WTC11 (cell line): Measurements from ENCODE around the gene CFAP57. TPM values are rescaled to one million over a fixed set of nuclear protein-coding genes. Genes with fewer than 3 reads are reported as not detected.
A peak's percentile ranks its signal among the peaks of the same experiment; 100 is the strongest.

ENCODE experiments used
- ATF1 ChIP-seq: sonication (generic); formaldehyde crosslinking; IDR thresholded peaks from 2 replicates; pipeline ENCODE4 v1.8.1; 2023; ENCODE audit warnings: mild to moderate bottlenecking, moderate library complexity, missing genetic modification reagents
- CREM ChIP-seq: sonication (generic); formaldehyde crosslinking; IDR thresholded peaks from 2 replicates; pipeline ENCODE4 v1.8.1; 2022; ENCODE audit warnings: mild to moderate bottlenecking, missing genetic modification reagents, moderate library complexity
- FOXP1 ChIP-seq: sonication (generic); formaldehyde crosslinking; IDR thresholded peaks from 2 replicates; pipeline ENCODE4 v1.8.0; 2022; ENCODE audit warnings: missing genetic modification reagents, mild to moderate bottlenecking, moderate library complexity, borderline replicate concordance
- GTF2I ChIP-seq: fragments of 250-450 bp; sonication (Bioruptor Pico); conservative IDR thresholded peaks from 2 replicates; pipeline ENCODE4 v1.4.0; 2021; ENCODE audit warnings: mild to moderate bottlenecking
- HMGA2 ChIP-seq: fragments of 250-450 bp; sonication (Bioruptor Pico); IDR thresholded peaks from 2 replicates; pipeline ENCODE4 v1.4.0; 2021; ENCODE audit warnings: mild to moderate bottlenecking, moderate library complexity
- NR2C2 ChIP-seq: sonication (generic); formaldehyde crosslinking; IDR thresholded peaks from 2 replicates; pipeline ENCODE4 v1.8.0; 2022; ENCODE audit warnings: mild to moderate bottlenecking, missing genetic modification reagents
- RELA ChIP-seq: sonication (generic); formaldehyde crosslinking; IDR thresholded peaks from 2 replicates; pipeline ENCODE4 v1.8.1; 2022; ENCODE audit warnings: missing genetic modification reagents, mild to moderate bottlenecking, borderline replicate concordance
- ZNF138 ChIP-seq: sonication (generic); formaldehyde crosslinking; conservative IDR thresholded peaks from 2 replicates; pipeline ENCODE4 v1.8.1; 2022; ENCODE audit warnings: mild to moderate bottlenecking, moderate library complexity, missing genetic modification reagents
- ZNF219 ChIP-seq: sonication (generic); formaldehyde crosslinking; IDR thresholded peaks from 2 replicates; pipeline ENCODE4 v1.8.0; 2023; ENCODE audit warnings: missing genetic modification reagents, mild to moderate bottlenecking, borderline replicate concordance
- ZNF232 ChIP-seq: sonication (generic); formaldehyde crosslinking; IDR thresholded peaks from 2 replicates; pipeline ENCODE4 v1.8.0; 2022; ENCODE audit warnings: mild to moderate bottlenecking, missing genetic modification reagents
- total RNA-seq: library from RNA; stranded (reverse); gene quantifications from 3 replicates; pipeline ENCODE4 v1.2.3, GENCODE V29; 2021
- TF ChIP-seq, protein P1 (sequence below): sonication (generic); formaldehyde crosslinking; IDR thresholded peaks from 2 replicates; pipeline ENCODE4 v1.8.1; 2022; ENCODE audit warnings: mild to moderate bottlenecking, moderate library complexity, missing genetic modification reagents
- TF ChIP-seq, protein P2 (sequence below): sonication (generic); formaldehyde crosslinking; IDR thresholded peaks from 2 replicates; pipeline ENCODE4 v1.8.0; 2022; ENCODE audit warnings: mild to moderate bottlenecking, missing genetic modification reagents
- TF ChIP-seq, protein P3 (sequence below): fragments of 250-450 bp; sonication (Bioruptor Pico); IDR thresholded peaks from 2 replicates; pipeline ENCODE4 v1.9.0; 2021; ENCODE audit warnings: mild to moderate bottlenecking
- TF ChIP-seq, protein P4 (sequence below): fragments of 250-450 bp; sonication (Bioruptor Pico); IDR thresholded peaks from 2 replicates; pipeline ENCODE4 v1.9.0; 2021; ENCODE audit warnings: moderate library complexity, mild to moderate bottlenecking, inconsistent platforms, borderline replicate concordance
- TF ChIP-seq, protein P5 (sequence below): sonication (generic); formaldehyde crosslinking; IDR thresholded peaks from 2 replicates; pipeline ENCODE4 v1.8.1; 2023; ENCODE audit warnings: mild to moderate bottlenecking, missing genetic modification reagents
- TF ChIP-seq, protein P6 (sequence below): fragments of 200-600 bp; IDR thresholded peaks from 2 replicates; pipeline ENCODE4 v1.8.0; 2022; ENCODE audit warnings: antibody characterized with exemption
- TF ChIP-seq, protein P7 (sequence below): sonication (generic); formaldehyde crosslinking; IDR thresholded peaks from 2 replicates; pipeline ENCODE4 v1.8.0; 2022; ENCODE audit warnings: mild to moderate bottlenecking, missing genetic modification reagents
- TF ChIP-seq, protein P8 (sequence below): sonication (generic); formaldehyde crosslinking; IDR thresholded peaks from 2 replicates; pipeline ENCODE4 v1.8.0; 2023; ENCODE audit warnings: mild to moderate bottlenecking, missing genetic modification reagents
- TF ChIP-seq, protein P9 (sequence below): sonication (generic); formaldehyde crosslinking; conservative IDR thresholded peaks from 2 replicates; pipeline ENCODE4 v1.8.1; 2023; ENCODE audit warnings: mild to moderate bottlenecking, low read depth, missing genetic modification reagents, moderate library complexity
- TF ChIP-seq, protein P10 (sequence below): sonication (generic); formaldehyde crosslinking; IDR thresholded peaks from 2 replicates; pipeline ENCODE4 v1.8.1; 2023; ENCODE audit warnings: mild to moderate bottlenecking, moderate library complexity, missing genetic modification reagents

Gene CFAP57
- total RNA-seq, 1 experiment from 2014 or later: 0.42 TPM

DNA sequence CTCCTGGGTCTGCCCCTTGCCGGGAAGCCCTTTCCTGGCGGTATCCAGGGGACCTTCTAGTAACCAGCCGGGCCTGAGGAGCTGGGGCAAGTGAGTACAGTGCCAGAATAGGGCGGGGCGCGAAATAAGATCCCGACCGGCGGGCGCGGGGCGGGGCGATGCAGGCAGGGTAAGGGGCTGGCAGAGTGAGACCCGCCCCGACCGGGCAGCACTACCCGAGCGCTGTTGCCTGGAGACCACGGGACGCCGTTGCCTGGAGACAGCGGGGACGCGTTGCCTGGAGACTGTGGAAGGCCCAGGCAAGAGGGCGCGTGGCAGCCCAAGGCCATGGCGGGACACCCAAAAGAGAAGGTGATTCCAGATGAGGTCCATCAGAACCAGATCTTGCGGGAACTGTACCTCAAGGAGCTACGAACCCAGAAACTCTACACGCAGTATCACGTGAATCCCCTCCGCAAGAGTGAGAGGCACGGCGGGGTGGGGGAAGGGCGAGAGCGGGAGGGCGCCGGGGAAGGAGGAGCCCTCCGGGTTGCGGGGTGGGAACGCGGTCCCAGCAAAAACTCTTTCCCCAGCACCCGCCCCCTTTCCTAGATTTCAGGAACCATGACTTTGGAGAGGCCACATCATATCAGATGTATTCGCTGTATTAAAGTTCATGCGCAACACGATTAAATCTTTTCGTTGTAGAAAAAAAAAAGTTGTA is 24.4 kb upstream of the CFAP57 start (continued):
- TF ChIP-seq, protein P1, sequence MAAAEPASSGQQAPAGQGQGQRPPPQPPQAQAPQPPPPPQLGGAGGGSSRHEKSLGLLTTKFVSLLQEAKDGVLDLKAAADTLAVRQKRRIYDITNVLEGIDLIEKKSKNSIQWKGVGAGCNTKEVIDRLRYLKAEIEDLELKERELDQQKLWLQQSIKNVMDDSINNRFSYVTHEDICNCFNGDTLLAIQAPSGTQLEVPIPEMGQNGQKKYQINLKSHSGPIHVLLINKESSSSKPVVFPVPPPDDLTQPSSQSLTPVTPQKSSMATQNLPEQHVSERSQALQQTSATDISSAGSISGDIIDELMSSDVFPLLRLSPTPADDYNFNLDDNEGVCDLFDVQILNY (CRISPR knock-in tag): 0 out of 2 replicates have a peak, but pooled peaks have one; percentile 51
- TF ChIP-seq, protein P2, sequence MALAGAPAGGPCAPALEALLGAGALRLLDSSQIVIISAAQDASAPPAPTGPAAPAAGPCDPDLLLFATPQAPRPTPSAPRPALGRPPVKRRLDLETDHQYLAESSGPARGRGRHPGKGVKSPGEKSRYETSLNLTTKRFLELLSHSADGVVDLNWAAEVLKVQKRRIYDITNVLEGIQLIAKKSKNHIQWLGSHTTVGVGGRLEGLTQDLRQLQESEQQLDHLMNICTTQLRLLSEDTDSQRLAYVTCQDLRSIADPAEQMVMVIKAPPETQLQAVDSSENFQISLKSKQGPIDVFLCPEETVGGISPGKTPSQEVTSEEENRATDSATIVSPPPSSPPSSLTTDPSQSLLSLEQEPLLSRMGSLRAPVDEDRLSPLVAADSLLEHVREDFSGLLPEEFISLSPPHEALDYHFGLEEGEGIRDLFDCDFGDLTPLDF (CRISPR knock-in tag): no peak
- TF ChIP-seq, protein P3, sequence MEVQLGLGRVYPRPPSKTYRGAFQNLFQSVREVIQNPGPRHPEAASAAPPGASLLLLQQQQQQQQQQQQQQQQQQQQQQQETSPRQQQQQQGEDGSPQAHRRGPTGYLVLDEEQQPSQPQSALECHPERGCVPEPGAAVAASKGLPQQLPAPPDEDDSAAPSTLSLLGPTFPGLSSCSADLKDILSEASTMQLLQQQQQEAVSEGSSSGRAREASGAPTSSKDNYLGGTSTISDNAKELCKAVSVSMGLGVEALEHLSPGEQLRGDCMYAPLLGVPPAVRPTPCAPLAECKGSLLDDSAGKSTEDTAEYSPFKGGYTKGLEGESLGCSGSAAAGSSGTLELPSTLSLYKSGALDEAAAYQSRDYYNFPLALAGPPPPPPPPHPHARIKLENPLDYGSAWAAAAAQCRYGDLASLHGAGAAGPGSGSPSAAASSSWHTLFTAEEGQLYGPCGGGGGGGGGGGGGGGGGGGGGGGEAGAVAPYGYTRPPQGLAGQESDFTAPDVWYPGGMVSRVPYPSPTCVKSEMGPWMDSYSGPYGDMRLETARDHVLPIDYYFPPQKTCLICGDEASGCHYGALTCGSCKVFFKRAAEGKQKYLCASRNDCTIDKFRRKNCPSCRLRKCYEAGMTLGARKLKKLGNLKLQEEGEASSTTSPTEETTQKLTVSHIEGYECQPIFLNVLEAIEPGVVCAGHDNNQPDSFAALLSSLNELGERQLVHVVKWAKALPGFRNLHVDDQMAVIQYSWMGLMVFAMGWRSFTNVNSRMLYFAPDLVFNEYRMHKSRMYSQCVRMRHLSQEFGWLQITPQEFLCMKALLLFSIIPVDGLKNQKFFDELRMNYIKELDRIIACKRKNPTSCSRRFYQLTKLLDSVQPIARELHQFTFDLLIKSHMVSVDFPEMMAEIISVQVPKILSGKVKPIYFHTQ (CRISPR knock-in tag): no peak
- TF ChIP-seq GTF2I (CRISPR knock-in tag) (no peak), ZNF138 (CRISPR knock-in tag) (peak; percentile 67; the same call in 1 of the 2 replicates), ZNF232 (CRISPR knock-in tag) (0 out of 2 replicates have a peak, but pooled peaks have one; percentile 9), NR2C2 (CRISPR knock-in tag) (no peak), ATF1 (CRISPR knock-in tag) (no peak), ZNF219 (CRISPR knock-in tag) (no peak), FOXP1 (peak; percentile 49; the same call in 1 of the 2 replicates), CREM (CRISPR knock-in tag) (no peak), HMGA2 (no peak), RELA (no peak)
- TF ChIP-seq, protein P4, sequence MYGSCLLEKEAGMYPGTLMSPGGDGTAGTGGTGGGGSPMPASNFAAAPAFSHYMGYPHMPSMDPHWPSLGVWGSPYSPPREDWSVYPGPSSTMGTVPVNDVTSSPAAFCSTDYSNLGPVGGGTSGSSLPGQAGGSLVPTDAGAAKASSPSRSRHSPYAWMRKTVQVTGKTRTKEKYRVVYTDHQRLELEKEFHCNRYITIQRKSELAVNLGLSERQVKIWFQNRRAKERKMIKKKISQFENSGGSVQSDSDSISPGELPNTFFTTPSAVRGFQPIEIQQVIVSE (CRISPR knock-in tag): no peak
- TF ChIP-seq, protein P5, sequence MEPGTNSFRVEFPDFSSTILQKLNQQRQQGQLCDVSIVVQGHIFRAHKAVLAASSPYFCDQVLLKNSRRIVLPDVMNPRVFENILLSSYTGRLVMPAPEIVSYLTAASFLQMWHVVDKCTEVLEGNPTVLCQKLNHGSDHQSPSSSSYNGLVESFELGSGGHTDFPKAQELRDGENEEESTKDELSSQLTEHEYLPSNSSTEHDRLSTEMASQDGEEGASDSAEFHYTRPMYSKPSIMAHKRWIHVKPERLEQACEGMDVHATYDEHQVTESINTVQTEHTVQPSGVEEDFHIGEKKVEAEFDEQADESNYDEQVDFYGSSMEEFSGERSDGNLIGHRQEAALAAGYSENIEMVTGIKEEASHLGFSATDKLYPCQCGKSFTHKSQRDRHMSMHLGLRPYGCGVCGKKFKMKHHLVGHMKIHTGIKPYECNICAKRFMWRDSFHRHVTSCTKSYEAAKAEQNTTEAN (CRISPR knock-in tag): no peak
- TF ChIP-seq, protein P6, sequence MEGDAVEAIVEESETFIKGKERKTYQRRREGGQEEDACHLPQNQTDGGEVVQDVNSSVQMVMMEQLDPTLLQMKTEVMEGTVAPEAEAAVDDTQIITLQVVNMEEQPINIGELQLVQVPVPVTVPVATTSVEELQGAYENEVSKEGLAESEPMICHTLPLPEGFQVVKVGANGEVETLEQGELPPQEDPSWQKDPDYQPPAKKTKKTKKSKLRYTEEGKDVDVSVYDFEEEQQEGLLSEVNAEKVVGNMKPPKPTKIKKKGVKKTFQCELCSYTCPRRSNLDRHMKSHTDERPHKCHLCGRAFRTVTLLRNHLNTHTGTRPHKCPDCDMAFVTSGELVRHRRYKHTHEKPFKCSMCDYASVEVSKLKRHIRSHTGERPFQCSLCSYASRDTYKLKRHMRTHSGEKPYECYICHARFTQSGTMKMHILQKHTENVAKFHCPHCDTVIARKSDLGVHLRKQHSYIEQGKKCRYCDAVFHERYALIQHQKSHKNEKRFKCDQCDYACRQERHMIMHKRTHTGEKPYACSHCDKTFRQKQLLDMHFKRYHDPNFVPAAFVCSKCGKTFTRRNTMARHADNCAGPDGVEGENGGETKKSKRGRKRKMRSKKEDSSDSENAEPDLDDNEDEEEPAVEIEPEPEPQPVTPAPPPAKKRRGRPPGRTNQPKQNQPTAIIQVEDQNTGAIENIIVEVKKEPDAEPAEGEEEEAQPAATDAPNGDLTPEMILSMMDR: no peak
- TF ChIP-seq, protein P7, sequence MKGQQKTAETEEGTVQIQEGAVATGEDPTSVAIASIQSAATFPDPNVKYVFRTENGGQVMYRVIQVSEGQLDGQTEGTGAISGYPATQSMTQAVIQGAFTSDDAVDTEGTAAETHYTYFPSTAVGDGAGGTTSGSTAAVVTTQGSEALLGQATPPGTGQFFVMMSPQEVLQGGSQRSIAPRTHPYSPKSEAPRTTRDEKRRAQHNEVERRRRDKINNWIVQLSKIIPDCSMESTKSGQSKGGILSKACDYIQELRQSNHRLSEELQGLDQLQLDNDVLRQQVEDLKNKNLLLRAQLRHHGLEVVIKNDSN (CRISPR knock-in tag): no peak
- TF ChIP-seq, protein P8, sequence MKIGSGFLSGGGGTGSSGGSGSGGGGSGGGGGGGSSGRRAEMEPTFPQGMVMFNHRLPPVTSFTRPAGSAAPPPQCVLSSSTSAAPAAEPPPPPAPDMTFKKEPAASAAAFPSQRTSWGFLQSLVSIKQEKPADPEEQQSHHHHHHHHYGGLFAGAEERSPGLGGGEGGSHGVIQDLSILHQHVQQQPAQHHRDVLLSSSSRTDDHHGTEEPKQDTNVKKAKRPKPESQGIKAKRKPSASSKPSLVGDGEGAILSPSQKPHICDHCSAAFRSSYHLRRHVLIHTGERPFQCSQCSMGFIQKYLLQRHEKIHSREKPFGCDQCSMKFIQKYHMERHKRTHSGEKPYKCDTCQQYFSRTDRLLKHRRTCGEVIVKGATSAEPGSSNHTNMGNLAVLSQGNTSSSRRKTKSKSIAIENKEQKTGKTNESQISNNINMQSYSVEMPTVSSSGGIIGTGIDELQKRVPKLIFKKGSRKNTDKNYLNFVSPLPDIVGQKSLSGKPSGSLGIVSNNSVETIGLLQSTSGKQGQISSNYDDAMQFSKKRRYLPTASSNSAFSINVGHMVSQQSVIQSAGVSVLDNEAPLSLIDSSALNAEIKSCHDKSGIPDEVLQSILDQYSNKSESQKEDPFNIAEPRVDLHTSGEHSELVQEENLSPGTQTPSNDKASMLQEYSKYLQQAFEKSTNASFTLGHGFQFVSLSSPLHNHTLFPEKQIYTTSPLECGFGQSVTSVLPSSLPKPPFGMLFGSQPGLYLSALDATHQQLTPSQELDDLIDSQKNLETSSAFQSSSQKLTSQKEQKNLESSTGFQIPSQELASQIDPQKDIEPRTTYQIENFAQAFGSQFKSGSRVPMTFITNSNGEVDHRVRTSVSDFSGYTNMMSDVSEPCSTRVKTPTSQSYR (CRISPR knock-in tag): peak; percentile 52
- TF ChIP-seq, protein P9, sequence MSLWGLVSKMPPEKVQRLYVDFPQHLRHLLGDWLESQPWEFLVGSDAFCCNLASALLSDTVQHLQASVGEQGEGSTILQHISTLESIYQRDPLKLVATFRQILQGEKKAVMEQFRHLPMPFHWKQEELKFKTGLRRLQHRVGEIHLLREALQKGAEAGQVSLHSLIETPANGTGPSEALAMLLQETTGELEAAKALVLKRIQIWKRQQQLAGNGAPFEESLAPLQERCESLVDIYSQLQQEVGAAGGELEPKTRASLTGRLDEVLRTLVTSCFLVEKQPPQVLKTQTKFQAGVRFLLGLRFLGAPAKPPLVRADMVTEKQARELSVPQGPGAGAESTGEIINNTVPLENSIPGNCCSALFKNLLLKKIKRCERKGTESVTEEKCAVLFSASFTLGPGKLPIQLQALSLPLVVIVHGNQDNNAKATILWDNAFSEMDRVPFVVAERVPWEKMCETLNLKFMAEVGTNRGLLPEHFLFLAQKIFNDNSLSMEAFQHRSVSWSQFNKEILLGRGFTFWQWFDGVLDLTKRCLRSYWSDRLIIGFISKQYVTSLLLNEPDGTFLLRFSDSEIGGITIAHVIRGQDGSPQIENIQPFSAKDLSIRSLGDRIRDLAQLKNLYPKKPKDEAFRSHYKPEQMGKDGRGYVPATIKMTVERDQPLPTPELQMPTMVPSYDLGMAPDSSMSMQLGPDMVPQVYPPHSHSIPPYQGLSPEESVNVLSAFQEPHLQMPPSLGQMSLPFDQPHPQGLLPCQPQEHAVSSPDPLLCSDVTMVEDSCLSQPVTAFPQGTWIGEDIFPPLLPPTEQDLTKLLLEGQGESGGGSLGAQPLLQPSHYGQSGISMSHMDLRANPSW (CRISPR knock-in tag): no peak
- TF ChIP-seq, protein P10, sequence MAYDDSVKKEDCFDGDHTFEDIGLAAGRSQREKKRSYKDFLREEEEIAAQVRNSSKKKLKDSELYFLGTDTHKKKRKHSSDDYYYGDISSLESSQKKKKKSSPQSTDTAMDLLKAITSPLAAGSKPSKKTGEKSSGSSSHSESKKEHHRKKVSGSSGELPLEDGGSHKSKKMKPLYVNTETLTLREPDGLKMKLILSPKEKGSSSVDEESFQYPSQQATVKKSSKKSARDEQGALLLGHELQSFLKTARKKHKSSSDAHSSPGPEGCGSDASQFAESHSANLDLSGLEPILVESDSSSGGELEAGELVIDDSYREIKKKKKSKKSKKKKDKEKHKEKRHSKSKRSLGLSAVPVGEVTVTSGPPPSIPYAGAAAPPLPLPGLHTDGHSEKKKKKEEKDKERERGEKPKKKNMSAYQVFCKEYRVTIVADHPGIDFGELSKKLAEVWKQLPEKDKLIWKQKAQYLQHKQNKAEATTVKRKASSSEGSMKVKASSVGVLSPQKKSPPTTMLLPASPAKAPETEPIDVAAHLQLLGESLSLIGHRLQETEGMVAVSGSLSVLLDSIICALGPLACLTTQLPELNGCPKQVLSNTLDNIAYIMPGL (CRISPR knock-in tag): no peak
